GM12878 (cell line): ENCODE results near the gene AKNA. TPM values are rescaled to one million over a fixed set of nuclear protein-coding genes. Genes with fewer than 3 reads are reported as not detected.

ENCODE experiments used
- BCL11A ChIP-seq: IDR thresholded peaks from 2 replicates; pipeline ENCODE4 v1.6.1; 2011; ENCODE audit warnings: low read depth, low read length
- CREM ChIP-seq: IDR thresholded peaks from 2 replicates; pipeline ENCODE4 v1.6.1; 2014; ENCODE audit warnings: antibody characterized with exemption, low read depth
- ETV6 ChIP-seq, 2 experiments: fragments of 450-650 bp in 1 of 2; IDR thresholded peaks in 1 of 2; conservative IDR thresholded peaks in 1 of 2; 2 replicates each; pipeline ENCODE4 v1.6.1; 2014; ENCODE audit warnings: antibody characterized with exemption in 1 of 2, borderline replicate concordance in 1 of 2, low read depth in 1 of 2, mild to moderate bottlenecking in 1 of 2, moderate library complexity in 1 of 2
- IKZF1 ChIP-seq: fragments of 450-650 bp; conservative IDR thresholded peaks from 2 replicates; pipeline ENCODE4 v1.6.1; 2017; ENCODE audit warnings: antibody characterized with exemption, mild to moderate bottlenecking
- KDM1A ChIP-seq: fragments of 200-600 bp; sonication (generic); IDR thresholded peaks from 2 replicates; pipeline ENCODE4 v1.6.1; 2016; ENCODE audit warnings: borderline replicate concordance
- MEF2A ChIP-seq: IDR thresholded peaks from 2 replicates; pipeline ENCODE4 v1.6.1; 2011; ENCODE audit warnings: low read depth, mild to moderate bottlenecking, low read length, moderate library complexity; ENCODE audit not compliant: insufficient read depth
- MEF2B ChIP-seq: fragments of 450-650 bp; IDR thresholded peaks from 2 replicates; pipeline ENCODE4 v1.6.1; 2018; ENCODE audit warnings: mild to moderate bottlenecking, moderate library complexity; ENCODE audit not compliant: partially characterized antibody, poor library complexity, severe bottlenecking
- MXI1 ChIP-seq: fragments of 150-350 bp; IDR thresholded peaks from 2 replicates; pipeline ENCODE4 v1.6.1; 2011; ENCODE audit warnings: low read depth, mild to moderate bottlenecking, inconsistent platforms, low read length, improper control_type of control experiment
- RB1 ChIP-seq: fragments of 450-650 bp; formaldehyde crosslinking; IDR thresholded peaks from 2 replicates; pipeline ENCODE4 v1.6.1; 2017; ENCODE audit warnings: mild to moderate bottlenecking, borderline replicate concordance
- RFX5 ChIP-seq: IDR thresholded peaks from 2 replicates; pipeline ENCODE4 v1.6.1; 2011; ENCODE audit warnings: low read depth, low read length, improper control_type of control experiment
- TARDBP ChIP-seq: IDR thresholded peaks from 2 replicates; pipeline ENCODE4 v1.6.1; 2016; ENCODE audit warnings: borderline replicate concordance
- TBL1XR1 ChIP-seq: IDR thresholded peaks from 2 replicates; pipeline ENCODE4 v1.6.1; 2012; ENCODE audit warnings: low read depth, low read length, improper control_type of control experiment
- TCF12 ChIP-seq: IDR thresholded peaks from 2 replicates; pipeline ENCODE4 v1.6.1; 2011; ENCODE audit warnings: low read depth, mild to moderate bottlenecking, low read length
- polyA plus RNA-seq, 11 experiments: library from polyadenylated mRNA; depleted of rRNA in 4 of 11; unstranded in 6 of 11; stranded (reverse) in 5 of 11; fragments of >200 nt; fragmentation: Nextera tagmentation in 4 of 11; fragmentation: Illumina TruSeq in 1 of 11; extraction: Ambion mirVana in 4 of 11; extraction: Trizol in 1 of 11; gene quantifications; 1 replicate in 1 of 11; 2 replicates in 10 of 11; pipeline versions ENCODE4 v1.2.1 to v1.2.3, GENCODE V29; 2011 to 2016; ENCODE audit warnings: inconsistent platforms in 2 of 11, missing spikeins in 2 of 11, low read depth in 1 of 11
- total RNA-seq, 4 experiments: library from RNA; depleted of rRNA in 3 of 4; stranded (reverse); fragments of >200 nt in 3 of 4; fragmentation: Illumina TruSeq in 1 of 4; extraction: Trizol in 1 of 4; gene quantifications; 2 replicates each; pipeline versions ENCODE4 v1.2.1 to v1.2.3, GENCODE V29; 2013 to 2021
- TF ChIP-seq, protein P1 (sequence below): fragments of 450-650 bp; IDR thresholded peaks from 2 replicates; pipeline ENCODE4 v1.6.1; 2016; ENCODE audit warnings: mild to moderate bottlenecking, moderate library complexity, borderline replicate concordance
- TF ChIP-seq, protein P2 (sequence below): IDR thresholded peaks from 2 replicates; pipeline ENCODE4 v1.6.1; 2012; ENCODE audit warnings: low read depth, low read length, improper control_type of control experiment
- TF ChIP-seq, protein P3 (sequence below): fragments of 450-650 bp; IDR thresholded peaks from 2 replicates; pipeline ENCODE4 v1.6.1; 2016; ENCODE audit warnings: mild to moderate bottlenecking
- TF ChIP-seq, protein P4 (sequence below): fragments of 450-650 bp; IDR thresholded peaks from 2 replicates; pipeline ENCODE4 v1.6.1; 2017; ENCODE audit warnings: mild to moderate bottlenecking
- TF ChIP-seq, protein P5 (sequence below): IDR thresholded peaks from 2 replicates; pipeline ENCODE4 v1.6.1; 2012; ENCODE audit warnings: low read depth, low read length, improper control_type of control experiment

AKNA gene
- total and polyA plus RNA-seq, 10 of the 15 experiments (the other 5 are each of a cell fraction or from before 2014, with no cell fraction given) = 1.6 to 132 (median 35.3) TPM

DNA sequence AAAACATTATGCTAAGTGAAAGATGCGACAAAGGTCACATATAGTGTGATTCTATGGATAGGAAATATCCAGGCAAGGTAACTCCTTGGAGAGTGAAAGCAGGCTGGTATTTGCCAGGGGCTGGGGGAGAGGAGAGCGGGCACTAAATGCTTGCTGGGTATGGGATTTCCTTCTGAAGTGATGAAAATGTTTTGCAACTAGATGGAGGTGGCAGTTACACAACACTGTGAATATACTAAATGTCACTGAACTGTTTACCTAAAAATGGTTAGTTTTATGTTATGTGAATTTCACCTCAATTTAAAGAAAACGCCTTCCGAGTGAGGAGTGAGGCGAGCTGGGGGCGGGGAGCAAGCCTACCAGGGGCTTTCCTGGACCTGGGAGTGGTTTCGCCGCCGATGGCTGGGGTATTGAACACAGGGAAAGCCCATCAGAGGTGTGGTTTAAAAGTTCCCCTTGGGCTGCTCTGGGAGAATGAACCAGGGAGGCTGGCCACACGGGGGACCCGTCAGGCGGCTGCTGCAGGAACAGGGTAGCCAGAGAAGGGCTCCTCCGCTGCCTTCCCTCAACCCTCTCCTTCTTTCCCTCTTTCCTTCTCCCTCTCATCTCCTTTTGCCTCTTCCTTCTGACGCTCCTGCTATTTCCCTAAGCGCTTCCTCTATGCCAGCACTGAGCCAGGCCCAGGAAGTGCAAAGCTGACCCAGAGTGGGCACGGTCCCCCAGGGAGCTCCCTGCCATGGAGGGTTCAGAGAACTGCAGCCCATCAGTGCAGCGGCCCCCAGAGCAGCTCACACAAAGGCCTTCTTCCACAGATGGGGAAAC is 4.9 kb downstream of the AKNA start (continued):
- TF ChIP-seq, protein P1, sequence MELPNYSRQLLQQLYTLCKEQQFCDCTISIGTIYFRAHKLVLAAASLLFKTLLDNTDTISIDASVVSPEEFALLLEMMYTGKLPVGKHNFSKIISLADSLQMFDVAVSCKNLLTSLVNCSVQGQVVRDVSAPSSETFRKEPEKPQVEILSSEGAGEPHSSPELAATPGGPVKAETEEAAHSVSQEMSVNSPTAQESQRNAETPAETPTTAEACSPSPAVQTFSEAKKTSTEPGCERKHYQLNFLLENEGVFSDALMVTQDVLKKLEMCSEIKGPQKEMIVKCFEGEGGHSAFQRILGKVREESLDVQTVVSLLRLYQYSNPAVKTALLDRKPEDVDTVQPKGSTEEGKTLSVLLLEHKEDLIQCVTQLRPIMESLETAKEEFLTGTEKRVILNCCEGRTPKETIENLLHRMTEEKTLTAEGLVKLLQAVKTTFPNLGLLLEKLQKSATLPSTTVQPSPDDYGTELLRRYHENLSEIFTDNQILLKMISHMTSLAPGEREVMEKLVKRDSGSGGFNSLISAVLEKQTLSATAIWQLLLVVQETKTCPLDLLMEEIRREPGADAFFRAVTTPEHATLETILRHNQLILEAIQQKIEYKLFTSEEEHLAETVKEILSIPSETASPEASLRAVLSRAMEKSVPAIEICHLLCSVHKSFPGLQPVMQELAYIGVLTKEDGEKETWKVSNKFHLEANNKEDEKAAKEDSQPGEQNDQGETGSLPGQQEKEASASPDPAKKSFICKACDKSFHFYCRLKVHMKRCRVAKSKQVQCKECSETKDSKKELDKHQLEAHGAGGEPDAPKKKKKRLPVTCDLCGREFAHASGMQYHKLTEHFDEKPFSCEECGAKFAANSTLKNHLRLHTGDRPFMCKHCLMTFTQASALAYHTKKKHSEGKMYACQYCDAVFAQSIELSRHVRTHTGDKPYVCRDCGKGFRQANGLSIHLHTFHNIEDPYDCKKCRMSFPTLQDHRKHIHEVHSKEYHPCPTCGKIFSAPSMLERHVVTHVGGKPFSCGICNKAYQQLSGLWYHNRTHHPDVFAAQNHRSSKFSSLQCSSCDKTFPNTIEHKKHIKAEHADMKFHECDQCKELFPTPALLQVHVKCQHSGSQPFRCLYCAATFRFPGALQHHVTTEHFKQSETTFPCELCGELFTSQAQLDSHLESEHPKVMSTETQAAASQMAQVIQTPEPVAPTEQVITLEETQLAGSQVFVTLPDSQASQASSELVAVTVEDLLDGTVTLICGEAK = no peak
- TF ChIP-seq, protein P2, sequence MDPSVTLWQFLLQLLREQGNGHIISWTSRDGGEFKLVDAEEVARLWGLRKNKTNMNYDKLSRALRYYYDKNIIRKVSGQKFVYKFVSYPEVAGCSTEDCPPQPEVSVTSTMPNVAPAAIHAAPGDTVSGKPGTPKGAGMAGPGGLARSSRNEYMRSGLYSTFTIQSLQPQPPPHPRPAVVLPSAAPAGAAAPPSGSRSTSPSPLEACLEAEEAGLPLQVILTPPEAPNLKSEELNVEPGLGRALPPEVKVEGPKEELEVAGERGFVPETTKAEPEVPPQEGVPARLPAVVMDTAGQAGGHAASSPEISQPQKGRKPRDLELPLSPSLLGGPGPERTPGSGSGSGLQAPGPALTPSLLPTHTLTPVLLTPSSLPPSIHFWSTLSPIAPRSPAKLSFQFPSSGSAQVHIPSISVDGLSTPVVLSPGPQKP = no peak
- TF ChIP-seq RB1 = no peak; the same call in 1 of the 2 replicates
- TF ChIP-seq MEF2B = peak; percentile 69
- TF ChIP-seq, protein P3, sequence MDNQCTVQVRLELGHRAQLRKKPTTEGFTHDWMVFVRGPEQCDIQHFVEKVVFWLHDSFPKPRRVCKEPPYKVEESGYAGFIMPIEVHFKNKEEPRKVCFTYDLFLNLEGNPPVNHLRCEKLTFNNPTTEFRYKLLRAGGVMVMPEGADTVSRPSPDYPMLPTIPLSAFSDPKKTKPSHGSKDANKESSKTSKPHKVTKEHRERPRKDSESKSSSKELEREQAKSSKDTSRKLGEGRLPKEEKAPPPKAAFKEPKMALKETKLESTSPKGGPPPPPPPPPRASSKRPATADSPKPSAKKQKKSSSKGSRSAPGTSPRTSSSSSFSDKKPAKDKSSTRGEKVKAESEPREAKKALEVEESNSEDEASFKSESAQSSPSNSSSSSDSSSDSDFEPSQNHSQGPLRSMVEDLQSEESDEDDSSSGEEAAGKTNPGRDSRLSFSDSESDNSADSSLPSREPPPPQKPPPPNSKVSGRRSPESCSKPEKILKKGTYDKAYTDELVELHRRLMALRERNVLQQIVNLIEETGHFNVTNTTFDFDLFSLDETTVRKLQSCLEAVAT = peak; percentile 74; the same call in 1 of the 2 replicates
- no peak for TF ChIP-seq ETV6 (conservative IDR thresholded peaks at IDR 0.05 in 1 of 2, IDR thresholded peaks at IDR 0.05 in 1 of 2; ENCODE audit: borderline replicate concordance in 1 of 2, low read depth in 1 of 2)
- TF ChIP-seq MXI1 = peak; percentile 46; the same call in 1 of the 2 replicates
- no peak for TF ChIP-seq RFX5
- TF ChIP-seq TARDBP = no peak
- TF ChIP-seq CREM = no peak; the same call in 1 of the 2 replicates
- no peak for TF ChIP-seq KDM1A
- peak; percentile 68; the same call in 1 of the 2 replicates for TF ChIP-seq TBL1XR1
- TF ChIP-seq, protein P4, sequence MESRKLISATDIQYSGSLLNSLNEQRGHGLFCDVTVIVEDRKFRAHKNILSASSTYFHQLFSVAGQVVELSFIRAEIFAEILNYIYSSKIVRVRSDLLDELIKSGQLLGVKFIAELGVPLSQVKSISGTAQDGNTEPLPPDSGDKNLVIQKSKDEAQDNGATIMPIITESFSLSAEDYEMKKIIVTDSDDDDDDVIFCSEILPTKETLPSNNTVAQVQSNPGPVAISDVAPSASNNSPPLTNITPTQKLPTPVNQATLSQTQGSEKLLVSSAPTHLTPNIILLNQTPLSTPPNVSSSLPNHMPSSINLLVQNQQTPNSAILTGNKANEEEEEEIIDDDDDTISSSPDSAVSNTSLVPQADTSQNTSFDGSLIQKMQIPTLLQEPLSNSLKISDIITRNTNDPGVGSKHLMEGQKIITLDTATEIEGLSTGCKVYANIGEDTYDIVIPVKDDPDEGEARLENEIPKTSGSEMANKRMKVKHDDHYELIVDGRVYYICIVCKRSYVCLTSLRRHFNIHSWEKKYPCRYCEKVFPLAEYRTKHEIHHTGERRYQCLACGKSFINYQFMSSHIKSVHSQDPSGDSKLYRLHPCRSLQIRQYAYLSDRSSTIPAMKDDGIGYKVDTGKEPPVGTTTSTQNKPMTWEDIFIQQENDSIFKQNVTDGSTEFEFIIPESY = no peak
- TF ChIP-seq, protein P5, sequence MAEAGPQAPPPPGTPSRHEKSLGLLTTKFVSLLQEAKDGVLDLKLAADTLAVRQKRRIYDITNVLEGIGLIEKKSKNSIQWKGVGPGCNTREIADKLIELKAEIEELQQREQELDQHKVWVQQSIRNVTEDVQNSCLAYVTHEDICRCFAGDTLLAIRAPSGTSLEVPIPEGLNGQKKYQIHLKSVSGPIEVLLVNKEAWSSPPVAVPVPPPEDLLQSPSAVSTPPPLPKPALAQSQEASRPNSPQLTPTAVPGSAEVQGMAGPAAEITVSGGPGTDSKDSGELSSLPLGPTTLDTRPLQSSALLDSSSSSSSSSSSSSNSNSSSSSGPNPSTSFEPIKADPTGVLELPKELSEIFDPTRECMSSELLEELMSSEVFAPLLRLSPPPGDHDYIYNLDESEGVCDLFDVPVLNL = no peak
- 0 out of 2 replicates have a peak, but pooled peaks have one; percentile 43 for TF ChIP-seq TCF12
- 0 out of 2 replicates have a peak, but pooled peaks have one; percentile 33 for TF ChIP-seq MEF2A
- no peak for TF ChIP-seq BCL11A
- peak; percentile 89 for TF ChIP-seq IKZF1
